Heart left ventricle (tissue), 11 donors: ENCODE results near the gene FSTL4. TPM values are rescaled to one million over a fixed set of nuclear protein-coding genes. Genes with fewer than 3 reads are reported as not detected.

Source experiments
- microRNA-seq, 4 donors: library from miRNA; unstranded; fragments of <30 nt; microRNA quantifications; one replicate each; pipeline versions ENCODE4 to v1.2.0, GENCODE V29; 2017 to 2020
- polyA plus RNA-seq, 2 donors: library from polyadenylated mRNA; stranded (reverse); fragments of 200-250 nt; gene quantifications; one replicate each; pipeline ENCODE4 v1.2.3, GENCODE V29; 2013
- total RNA-seq, 9 donors: library from RNA; depleted of rRNA in 2 of 9; stranded (reverse); fragments of >200 nt in 2 of 9; fragmentation: NEBNext Ultra II Directional in 3 of 9; extraction: Animal tissue kit (Norgen Biotek cat#: 25700) in 3 of 9; gene quantifications; one replicate each; pipeline versions ENCODE4 v1.1.0 to v1.2.4, GENCODE V29; 2016 to 2023
- donor health status: ischemic (EF 13 %, LVEDD 7.1; RV severe dilation, severe dysfunction).
- donor health status: healthy with polysubstance abuse.
- donor health status: DM: no; HTN: yes; CAD: no.
- donor health status: DM: no; HTN: no; CAD: no.
- donor health status: ischemic (EF 25% LVEDD 5.7; RV mildly dilated, moderate dysfunction).
- donor health status: healthy.
- donor health status: DM: yes; HTN: yes; CAD: no.
- donor health status: PGD.
- donor health status: nonischemic (EF 23%, LVEDD 6.1; RV moderate dilation, normal function).

The FSTL4 gene
- total and polyA plus RNA-seq, 11 donors = 0.01 to 0.39 (median 0.17) TPM; not detected in 6

Small RNAs within 50 kb of the gene (microRNA-seq; reads per million reads assigned to microRNA genes)
- gene MIR1289-2 = 0 reads per million in 4 donors
